ENCODE results near the gene LRP6.

GRCh38 chr12:12281134-12281533 is 14.3 kb upstream of the LRP6 start:
- TF ChIP-seq, protein P1, sequence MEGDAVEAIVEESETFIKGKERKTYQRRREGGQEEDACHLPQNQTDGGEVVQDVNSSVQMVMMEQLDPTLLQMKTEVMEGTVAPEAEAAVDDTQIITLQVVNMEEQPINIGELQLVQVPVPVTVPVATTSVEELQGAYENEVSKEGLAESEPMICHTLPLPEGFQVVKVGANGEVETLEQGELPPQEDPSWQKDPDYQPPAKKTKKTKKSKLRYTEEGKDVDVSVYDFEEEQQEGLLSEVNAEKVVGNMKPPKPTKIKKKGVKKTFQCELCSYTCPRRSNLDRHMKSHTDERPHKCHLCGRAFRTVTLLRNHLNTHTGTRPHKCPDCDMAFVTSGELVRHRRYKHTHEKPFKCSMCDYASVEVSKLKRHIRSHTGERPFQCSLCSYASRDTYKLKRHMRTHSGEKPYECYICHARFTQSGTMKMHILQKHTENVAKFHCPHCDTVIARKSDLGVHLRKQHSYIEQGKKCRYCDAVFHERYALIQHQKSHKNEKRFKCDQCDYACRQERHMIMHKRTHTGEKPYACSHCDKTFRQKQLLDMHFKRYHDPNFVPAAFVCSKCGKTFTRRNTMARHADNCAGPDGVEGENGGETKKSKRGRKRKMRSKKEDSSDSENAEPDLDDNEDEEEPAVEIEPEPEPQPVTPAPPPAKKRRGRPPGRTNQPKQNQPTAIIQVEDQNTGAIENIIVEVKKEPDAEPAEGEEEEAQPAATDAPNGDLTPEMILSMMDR (IDR thresholded peaks at IDR 0.05) = no peak
- no peak for TF ChIP-seq POLR2A (IDR thresholded peaks at IDR 0.05)

Data from adrenal gland (tissue), 5 donors.